ENCODE results near the gene TBC1D22B.

DNA sequence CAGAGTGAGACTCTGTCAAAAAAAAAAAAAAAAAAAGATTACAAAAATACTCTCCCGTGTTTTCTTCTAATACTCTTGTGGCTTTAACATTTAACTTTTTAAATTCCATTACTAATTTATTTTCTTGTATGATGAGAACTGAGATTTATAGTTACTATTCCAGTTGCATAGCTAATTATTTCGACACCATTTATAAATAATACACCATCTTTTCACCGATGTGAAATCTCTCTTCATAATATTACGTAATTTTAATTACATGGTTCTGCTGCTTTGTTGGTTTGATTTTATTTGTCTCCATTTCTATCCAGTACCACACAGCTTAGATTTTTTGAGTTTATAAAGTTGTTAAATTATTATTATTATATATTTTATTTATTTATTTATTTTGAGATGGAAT is 42.4 kb downstream of the TBC1D22B start:
- TF ChIP-seq, protein P1, sequence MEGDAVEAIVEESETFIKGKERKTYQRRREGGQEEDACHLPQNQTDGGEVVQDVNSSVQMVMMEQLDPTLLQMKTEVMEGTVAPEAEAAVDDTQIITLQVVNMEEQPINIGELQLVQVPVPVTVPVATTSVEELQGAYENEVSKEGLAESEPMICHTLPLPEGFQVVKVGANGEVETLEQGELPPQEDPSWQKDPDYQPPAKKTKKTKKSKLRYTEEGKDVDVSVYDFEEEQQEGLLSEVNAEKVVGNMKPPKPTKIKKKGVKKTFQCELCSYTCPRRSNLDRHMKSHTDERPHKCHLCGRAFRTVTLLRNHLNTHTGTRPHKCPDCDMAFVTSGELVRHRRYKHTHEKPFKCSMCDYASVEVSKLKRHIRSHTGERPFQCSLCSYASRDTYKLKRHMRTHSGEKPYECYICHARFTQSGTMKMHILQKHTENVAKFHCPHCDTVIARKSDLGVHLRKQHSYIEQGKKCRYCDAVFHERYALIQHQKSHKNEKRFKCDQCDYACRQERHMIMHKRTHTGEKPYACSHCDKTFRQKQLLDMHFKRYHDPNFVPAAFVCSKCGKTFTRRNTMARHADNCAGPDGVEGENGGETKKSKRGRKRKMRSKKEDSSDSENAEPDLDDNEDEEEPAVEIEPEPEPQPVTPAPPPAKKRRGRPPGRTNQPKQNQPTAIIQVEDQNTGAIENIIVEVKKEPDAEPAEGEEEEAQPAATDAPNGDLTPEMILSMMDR (IDR thresholded peaks at IDR 0.05): no peak
- no peak for TF ChIP-seq YY1 (IDR thresholded peaks at IDR 0.05; ENCODE audit: low read depth)
